Astrocyte (in vitro differentiated cells and primary cell): ENCODE data around the gene PAPLN. TPM values are rescaled to one million over a fixed set of nuclear protein-coding genes. Genes with fewer than 3 reads are reported as not detected.

Experiments
- DNase-seq: peaks from one replicate; pipeline ENCODE4 v3.0.0-alpha.2; 2010; ENCODE audit warnings: low read depth
- FAIRE-seq: peaks from 2 replicates; lab custom pipeline; 2011; peaks lifted over from hg19 to GRCh38; lab: Jason Lieb, UNC
- H2AFZ ChIP-seq: 2 replicates; pipeline ENCODE4 v1.6.0; 2012; ENCODE audit warnings: low read depth, low read length, inconsistent platforms
- H3K27ac ChIP-seq: 2 replicates; pipeline ENCODE4 v1.5.1; 2011; ENCODE audit warnings: low read depth, low read length, inconsistent platforms
- H3K27me3 ChIP-seq: 2 replicates; pipeline ENCODE4 v1.6.0; 2011; ENCODE audit warnings: low read length, inconsistent platforms; ENCODE audit not compliant: insufficient read depth
- H3K36me3 ChIP-seq: 2 replicates; pipeline ENCODE4 v1.5.1; 2011; ENCODE audit warnings: low read length, inconsistent platforms; ENCODE audit not compliant: insufficient read depth
- H3K4me1 ChIP-seq: 2 replicates; pipeline ENCODE4 v1.5.1; 2011; ENCODE audit warnings: low read length, inconsistent platforms; ENCODE audit not compliant: insufficient read depth
- H3K4me2 ChIP-seq: 2 replicates; pipeline ENCODE4 v1.6.0; 2012; ENCODE audit warnings: low read length, inconsistent platforms
- H3K4me3 ChIP-seq: 2 replicates; pipeline ENCODE4 v1.5.1; 2011; ENCODE audit warnings: low read depth, mild to moderate bottlenecking, low read length, inconsistent platforms; ENCODE audit not compliant: insufficient read depth
- H3K79me2 ChIP-seq: 2 replicates; pipeline ENCODE4 v1.6.0; 2012; ENCODE audit warnings: mild to moderate bottlenecking, low read length, inconsistent platforms; ENCODE audit not compliant: insufficient read depth
- H3K9ac ChIP-seq: 2 replicates; pipeline ENCODE4 v1.6.0; 2012; ENCODE audit warnings: mild to moderate bottlenecking, low read length, inconsistent platforms
- H3K9me3 ChIP-seq: 2 replicates; pipeline ENCODE4 v1.5.1; 2012; ENCODE audit warnings: low read depth, mild to moderate bottlenecking, low read length, inconsistent platforms; ENCODE audit not compliant: insufficient read depth
- H4K20me1 ChIP-seq: 2 replicates; pipeline ENCODE4 v1.6.0; 2012; ENCODE audit warnings: low read length, inconsistent platforms; ENCODE audit not compliant: insufficient read depth
- H3K27ac Mint-ChIP-seq: one replicate; pipeline ENCODE4 v1.8.0; 2021; ENCODE audit warnings: mild to moderate bottlenecking, mixed read lengths; ENCODE audit not compliant: unreplicated experiment
- H3K27me3 Mint-ChIP-seq: one replicate; pipeline ENCODE4 v1.8.0; 2021; ENCODE audit warnings: low read depth, mixed read lengths; ENCODE audit not compliant: unreplicated experiment
- H3K36me3 Mint-ChIP-seq: one replicate; pipeline ENCODE4 v1.8.0; 2021; ENCODE audit warnings: low read depth, mixed read lengths; ENCODE audit not compliant: unreplicated experiment
- H3K4me1 Mint-ChIP-seq: one replicate; pipeline ENCODE4 v1.8.0; 2021; ENCODE audit warnings: low read depth, mixed read lengths; ENCODE audit not compliant: unreplicated experiment
- H3K4me3 Mint-ChIP-seq: one replicate; pipeline ENCODE4 v1.8.0; 2021; ENCODE audit warnings: mild to moderate bottlenecking, moderate library complexity, mixed read lengths; ENCODE audit not compliant: unreplicated experiment
- H3K9me3 Mint-ChIP-seq: one replicate; pipeline ENCODE4 v1.8.0; 2021; ENCODE audit warnings: mild to moderate bottlenecking, mixed read lengths; ENCODE audit not compliant: unreplicated experiment
- EZH2 ChIP-seq: IDR thresholded peaks from 2 replicates; pipeline ENCODE4 v1.6.1; 2012; ENCODE audit warnings: mild to moderate bottlenecking, low read length, inconsistent platforms; ENCODE audit not compliant: insufficient read depth
- total RNA-seq: library from RNA; stranded (reverse); gene quantifications from 2 replicates; pipeline ENCODE4 v1.2.1, GENCODE V29; 2021
- TF ChIP-seq, protein P1 (sequence below): IDR thresholded peaks from 2 replicates; pipeline ENCODE4 v1.5.1; 2011; ENCODE audit warnings: low read depth, mild to moderate bottlenecking, inconsistent platforms, low read length, moderate library complexity; ENCODE audit not compliant: insufficient read depth

Gene PAPLN
- total RNA-seq, 1 donor from 2014 or later, result 5.0 TPM

DNA sequence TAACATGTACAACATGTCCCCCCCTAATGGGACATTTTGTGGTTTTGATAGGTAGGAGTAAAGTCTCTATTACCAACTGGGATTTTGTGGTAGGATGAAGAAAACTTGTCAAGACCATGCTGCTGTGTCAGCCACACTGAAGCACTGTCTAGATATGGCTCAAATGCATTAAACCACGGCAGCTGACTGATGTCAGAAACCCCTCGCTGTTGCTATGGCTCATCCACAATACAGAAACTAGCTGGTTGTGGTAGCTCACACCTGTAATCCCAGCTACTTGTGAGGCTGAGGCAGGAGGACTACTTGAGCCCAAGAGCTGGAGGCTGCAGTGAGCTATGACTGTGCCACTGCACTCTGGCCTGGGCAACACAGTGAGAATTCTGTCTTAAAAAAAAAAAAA is 40.1 kb downstream of the PAPLN start:
- Histone ChIP-seq H3K9ac (no peak overlapping the region), H3K79me2 (no peaks in the 10 kb centered on the region), H3K27me3 (no peaks in the 10 kb centered on the region), H4K20me1 (peaks cover 9% of the 10 kb centered on the region), H3K4me3 (no peak overlapping the region), H3K4me1 (no peaks in the 10 kb centered on the region), H3K9me3 (no peaks in the 10 kb centered on the region), H2AFZ (no peak overlapping the region), H3K4me2 (no peak overlapping the region), H3K36me3 (peaks cover 42% of the 10 kb centered on the region), H3K27ac (no peak overlapping the region)
- H3K36me3 Mint-ChIP-seq, result peaks cover 13% of the 10 kb centered on the region
- no peaks in the 10 kb centered on the region for H3K9me3 Mint-ChIP-seq
- peaks cover 8% of the 10 kb centered on the region for H3K4me1 Mint-ChIP-seq
- no peak for FAIRE-seq
- no peaks in the 10 kb centered on the region for H3K27me3 Mint-ChIP-seq
- H3K4me3 Mint-ChIP-seq, result no peak overlapping the region
- TF ChIP-seq, protein P1, sequence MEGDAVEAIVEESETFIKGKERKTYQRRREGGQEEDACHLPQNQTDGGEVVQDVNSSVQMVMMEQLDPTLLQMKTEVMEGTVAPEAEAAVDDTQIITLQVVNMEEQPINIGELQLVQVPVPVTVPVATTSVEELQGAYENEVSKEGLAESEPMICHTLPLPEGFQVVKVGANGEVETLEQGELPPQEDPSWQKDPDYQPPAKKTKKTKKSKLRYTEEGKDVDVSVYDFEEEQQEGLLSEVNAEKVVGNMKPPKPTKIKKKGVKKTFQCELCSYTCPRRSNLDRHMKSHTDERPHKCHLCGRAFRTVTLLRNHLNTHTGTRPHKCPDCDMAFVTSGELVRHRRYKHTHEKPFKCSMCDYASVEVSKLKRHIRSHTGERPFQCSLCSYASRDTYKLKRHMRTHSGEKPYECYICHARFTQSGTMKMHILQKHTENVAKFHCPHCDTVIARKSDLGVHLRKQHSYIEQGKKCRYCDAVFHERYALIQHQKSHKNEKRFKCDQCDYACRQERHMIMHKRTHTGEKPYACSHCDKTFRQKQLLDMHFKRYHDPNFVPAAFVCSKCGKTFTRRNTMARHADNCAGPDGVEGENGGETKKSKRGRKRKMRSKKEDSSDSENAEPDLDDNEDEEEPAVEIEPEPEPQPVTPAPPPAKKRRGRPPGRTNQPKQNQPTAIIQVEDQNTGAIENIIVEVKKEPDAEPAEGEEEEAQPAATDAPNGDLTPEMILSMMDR, result no peak
- no peak for TF ChIP-seq EZH2
- H3K27ac Mint-ChIP-seq, result no peak overlapping the region
- no peak for DNase-seq

DNA sequence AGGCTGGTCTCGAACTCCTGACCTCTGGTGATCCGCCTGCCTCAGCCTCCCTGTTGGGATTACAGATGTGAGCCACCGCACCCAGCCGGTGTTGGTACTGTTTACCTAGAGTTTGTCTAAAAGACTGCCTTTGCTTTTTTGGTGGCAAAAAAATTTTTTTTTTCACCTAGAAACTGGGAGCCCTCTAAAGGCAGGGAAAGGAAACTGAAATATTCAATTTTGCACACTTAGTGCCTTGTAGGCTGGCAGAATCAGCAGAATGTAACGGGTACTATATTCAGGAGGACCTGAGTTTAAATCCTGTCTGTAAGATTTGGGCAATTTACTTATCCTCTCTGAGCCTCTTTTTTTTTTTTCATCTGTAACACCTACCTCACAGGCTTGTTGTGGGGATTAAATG is 43.6 kb downstream of the PAPLN start:
- no peaks in the 10 kb centered on the region for H3K9me3 Mint-ChIP-seq
- Histone ChIP-seq H3K79me2 (no peaks in the 10 kb centered on the region), H3K4me3 (no peak overlapping the region), H3K27ac (no peak overlapping the region), H3K9me3 (no peaks in the 10 kb centered on the region), H3K4me2 (no peak overlapping the region), H2AFZ (no peak overlapping the region), H4K20me1 (peaks cover 17% of the 10 kb centered on the region), H3K36me3 (peaks cover 51% of the 10 kb centered on the region), H3K9ac (no peak overlapping the region), H3K27me3 (no peaks in the 10 kb centered on the region), H3K4me1 (no peaks in the 10 kb centered on the region)
- H3K27ac Mint-ChIP-seq, result no peak overlapping the region
- TF ChIP-seq, protein P1, result no peak
- no peak for TF ChIP-seq EZH2
- no peak for DNase-seq
- peaks cover 13% of the 10 kb centered on the region for H3K36me3 Mint-ChIP-seq
- H3K27me3 Mint-ChIP-seq, result no peaks in the 10 kb centered on the region
- H3K4me3 Mint-ChIP-seq, result no peak overlapping the region
- H3K4me1 Mint-ChIP-seq, result peaks cover 8% of the 10 kb centered on the region
- FAIRE-seq, result no peak

DNA sequence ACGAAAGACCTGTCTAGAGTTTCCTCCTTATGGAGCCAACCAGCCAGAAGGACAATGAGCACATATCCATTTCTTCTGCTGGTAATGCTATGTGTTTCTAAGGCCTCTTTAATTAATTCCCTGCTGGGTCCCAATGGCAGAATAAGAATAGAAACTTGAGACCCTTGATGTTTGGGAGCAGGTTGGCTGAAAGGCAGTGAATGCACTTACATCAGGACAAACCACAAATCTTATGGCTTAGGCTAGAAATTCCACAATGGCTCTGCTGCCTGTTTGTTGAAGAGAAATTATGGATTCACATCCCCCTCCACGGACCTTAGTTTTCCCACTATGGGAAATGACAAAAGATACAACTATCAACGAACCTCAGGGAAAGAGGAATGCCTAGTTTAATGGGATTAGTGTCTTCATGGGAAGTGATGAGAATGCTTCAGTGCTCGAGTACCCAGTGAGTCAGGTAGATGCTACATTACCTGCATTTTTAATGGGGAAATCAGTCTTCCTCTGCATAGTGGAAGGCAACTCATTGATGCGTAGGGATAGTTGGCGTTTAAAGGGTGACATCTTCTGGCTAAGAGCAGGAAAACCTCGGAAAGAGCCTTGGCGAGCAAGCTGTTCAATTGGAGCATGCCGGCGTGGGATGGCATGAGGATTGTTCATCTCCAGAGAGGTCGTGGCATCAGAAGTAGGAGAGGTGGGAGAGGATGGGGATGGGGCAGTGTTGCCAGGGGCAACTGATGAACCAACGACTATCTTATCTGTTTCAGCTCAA is 46.5 kb downstream of the PAPLN start:
- Histone ChIP-seq H4K20me1 (peaks cover 17% of the 10 kb centered on the region), H3K9me3 (no peaks in the 10 kb centered on the region), H3K36me3 (peaks cover 43% of the 10 kb centered on the region), H2AFZ (no peak overlapping the region), H3K79me2 (no peaks in the 10 kb centered on the region), H3K4me2 (no peak overlapping the region), H3K27me3 (no peaks in the 10 kb centered on the region), H3K9ac (no peak overlapping the region), H3K4me1 (no peaks in the 10 kb centered on the region), H3K27ac (no peak overlapping the region), H3K4me3 (no peak overlapping the region)
- DNase-seq (peak; percentile 18), FAIRE-seq (peak; percentile 26)
- peaks cover 11% of the 10 kb centered on the region for H3K36me3 Mint-ChIP-seq
- H3K27ac Mint-ChIP-seq, result peak overlapping the region; percentile 67
- no peaks in the 10 kb centered on the region for H3K9me3 Mint-ChIP-seq
- no peak overlapping the region for H3K4me3 Mint-ChIP-seq
- no peaks in the 10 kb centered on the region for H3K27me3 Mint-ChIP-seq
- H3K4me1 Mint-ChIP-seq, result peaks cover 8% of the 10 kb centered on the region
- TF ChIP-seq, protein P1, result peak; percentile 28
- TF ChIP-seq EZH2, result no peak
